ENCODE results near the gene IKZF2. TPM values are rescaled to one million over a fixed set of nuclear protein-coding genes. Genes with fewer than 3 reads are reported as not detected.

IKZF2 gene
- total and polyA plus RNA-seq, 9 of the 15 experiments (the other 6 are each of a cell fraction or from before 2014, with no cell fraction given), result 0.04 to 0.54 (median 0.22) TPM

GRCh38 chr2:213104092-213104902, 47.1 kb downstream of the IKZF2 start:
- 7% methylated on average over 4 of the region's 7 CpGs for WGBS (ENCODE audit: insufficient coverage, low coverage, missing lambda C conversion rate)
- H3K79me2 ChIP-seq (ENCODE audit: control insufficient read depth, insufficient read depth, low read length), result no peaks in the 10 kb centered on the region
- H3K9me3 ChIP-seq (replicated peaks; ENCODE audit: control insufficient read depth, insufficient read depth, low read depth, low read length), result no peaks in the 10 kb centered on the region
- no peaks in the 10 kb centered on the region for H3K36me3 ChIP-seq (ENCODE audit: control insufficient read depth, insufficient read depth, low read length)
- H2AFZ ChIP-seq (ENCODE audit: low read depth, low read length), result no peak overlapping the region
- CTCF ChIA-PET (ENCODE audit: low intra/inter-chr PET ratio), result no interaction called here
- H3K27me3 ChIP-seq (ENCODE audit: control insufficient read depth in 2 of 2, insufficient read depth in 2 of 2, low read length in 2 of 2), result no peaks in the 10 kb centered on the region
- FAIRE-seq (no peak), ATAC-seq (no peak), DNase-seq (ENCODE audit: extremely low read depth in 1 of 4, low spot score in 3 of 4) (no peak)
- no peak overlapping the region for H3K4me2 ChIP-seq (ENCODE audit: insufficient read depth, low read length)
- POLR2A ChIA-PET, result no interaction called here
- intact Hi-C loops (cut with micrococcal nuclease) (no loop called here), in situ Hi-C loops (cut with MboI) (no loop called here)
- H3K27ac ChIP-seq (ENCODE audit: extremely low read depth, low read depth, low read length), result no peak overlapping the region
- BruUV-seq (replicated peaks), result no TSS peak
- no peaks in the 10 kb centered on the region for H3K9me1 ChIP-seq (ENCODE audit: control insufficient read depth, insufficient read depth, low read length)
- H4K20me1 ChIP-seq (replicated peaks; ENCODE audit: control insufficient read depth, insufficient read depth, low read length), result no peaks in the 10 kb centered on the region
- H3K9ac ChIP-seq (ENCODE audit: insufficient read depth in 1 of 2, low read depth in 2 of 2, low read length in 2 of 2), result no peak overlapping the region
- H3K4me3 ChIP-seq, result no peak overlapping the region
- H3K4me1 ChIP-seq (replicated peaks in 1 of 2; ENCODE audit: control insufficient read depth in 2 of 2, insufficient read depth in 2 of 2, low read length in 2 of 2), result no peaks in the 10 kb centered on the region
- TF ChIP-seq SNIP1 (IDR thresholded peaks at IDR 0.05; ENCODE audit: low read depth), result no peak
- no peak for TF ChIP-seq CHD1 (IDR thresholded peaks at IDR 0.05; ENCODE audit: low read length)
- TF ChIP-seq ZNF444 (CRISPR knock-in tag; IDR thresholded peaks at IDR 0.05), result no peak
- no peak for TF ChIP-seq RBM22 (IDR thresholded peaks at IDR 0.05; ENCODE audit: low read depth, low read length, poor library complexity, severe bottlenecking)
- no peak for TF ChIP-seq GABPB1 (CRISPR knock-in tag; IDR thresholded peaks at IDR 0.05)
- TF ChIP-seq, protein P1, sequence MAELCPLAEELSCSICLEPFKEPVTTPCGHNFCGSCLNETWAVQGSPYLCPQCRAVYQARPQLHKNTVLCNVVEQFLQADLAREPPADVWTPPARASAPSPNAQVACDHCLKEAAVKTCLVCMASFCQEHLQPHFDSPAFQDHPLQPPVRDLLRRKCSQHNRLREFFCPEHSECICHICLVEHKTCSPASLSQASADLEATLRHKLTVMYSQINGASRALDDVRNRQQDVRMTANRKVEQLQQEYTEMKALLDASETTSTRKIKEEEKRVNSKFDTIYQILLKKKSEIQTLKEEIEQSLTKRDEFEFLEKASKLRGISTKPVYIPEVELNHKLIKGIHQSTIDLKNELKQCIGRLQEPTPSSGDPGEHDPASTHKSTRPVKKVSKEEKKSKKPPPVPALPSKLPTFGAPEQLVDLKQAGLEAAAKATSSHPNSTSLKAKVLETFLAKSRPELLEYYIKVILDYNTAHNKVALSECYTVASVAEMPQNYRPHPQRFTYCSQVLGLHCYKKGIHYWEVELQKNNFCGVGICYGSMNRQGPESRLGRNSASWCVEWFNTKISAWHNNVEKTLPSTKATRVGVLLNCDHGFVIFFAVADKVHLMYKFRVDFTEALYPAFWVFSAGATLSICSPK (IDR thresholded peaks at IDR 0.05; ENCODE audit: borderline replicate concordance), result no peak
- no peak for TF ChIP-seq SIRT6 (IDR thresholded peaks at IDR 0.05; ENCODE audit: low read depth, low read length)
- no peak for TF ChIP-seq ZNF778 (CRISPR knock-in tag; IDR thresholded peaks at IDR 0.05)
- no peak for TF ChIP-seq ZNF165 (CRISPR knock-in tag; IDR thresholded peaks at IDR 0.05; ENCODE audit: borderline replicate concordance)
- no peak for TF ChIP-seq ZNF12 (CRISPR knock-in tag; IDR thresholded peaks at IDR 0.05)
